ENCODE data around the gene UBXN11.

UBXN11 gene, protein sequence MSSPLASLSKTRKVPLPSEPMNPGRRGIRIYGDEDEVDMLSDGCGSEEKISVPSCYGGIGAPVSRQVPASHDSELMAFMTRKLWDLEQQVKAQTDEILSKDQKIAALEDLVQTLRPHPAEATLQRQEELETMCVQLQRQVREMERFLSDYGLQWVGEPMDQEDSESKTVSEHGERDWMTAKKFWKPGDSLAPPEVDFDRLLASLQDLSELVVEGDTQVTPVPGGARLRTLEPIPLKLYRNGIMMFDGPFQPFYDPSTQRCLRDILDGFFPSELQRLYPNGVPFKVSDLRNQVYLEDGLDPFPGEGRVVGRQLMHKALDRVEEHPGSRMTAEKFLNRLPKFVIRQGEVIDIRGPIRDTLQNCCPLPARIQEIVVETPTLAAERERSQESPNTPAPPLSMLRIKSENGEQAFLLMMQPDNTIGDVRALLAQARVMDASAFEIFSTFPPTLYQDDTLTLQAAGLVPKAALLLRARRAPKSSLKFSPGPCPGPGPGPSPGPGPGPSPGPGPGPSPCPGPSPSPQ

DNA sequence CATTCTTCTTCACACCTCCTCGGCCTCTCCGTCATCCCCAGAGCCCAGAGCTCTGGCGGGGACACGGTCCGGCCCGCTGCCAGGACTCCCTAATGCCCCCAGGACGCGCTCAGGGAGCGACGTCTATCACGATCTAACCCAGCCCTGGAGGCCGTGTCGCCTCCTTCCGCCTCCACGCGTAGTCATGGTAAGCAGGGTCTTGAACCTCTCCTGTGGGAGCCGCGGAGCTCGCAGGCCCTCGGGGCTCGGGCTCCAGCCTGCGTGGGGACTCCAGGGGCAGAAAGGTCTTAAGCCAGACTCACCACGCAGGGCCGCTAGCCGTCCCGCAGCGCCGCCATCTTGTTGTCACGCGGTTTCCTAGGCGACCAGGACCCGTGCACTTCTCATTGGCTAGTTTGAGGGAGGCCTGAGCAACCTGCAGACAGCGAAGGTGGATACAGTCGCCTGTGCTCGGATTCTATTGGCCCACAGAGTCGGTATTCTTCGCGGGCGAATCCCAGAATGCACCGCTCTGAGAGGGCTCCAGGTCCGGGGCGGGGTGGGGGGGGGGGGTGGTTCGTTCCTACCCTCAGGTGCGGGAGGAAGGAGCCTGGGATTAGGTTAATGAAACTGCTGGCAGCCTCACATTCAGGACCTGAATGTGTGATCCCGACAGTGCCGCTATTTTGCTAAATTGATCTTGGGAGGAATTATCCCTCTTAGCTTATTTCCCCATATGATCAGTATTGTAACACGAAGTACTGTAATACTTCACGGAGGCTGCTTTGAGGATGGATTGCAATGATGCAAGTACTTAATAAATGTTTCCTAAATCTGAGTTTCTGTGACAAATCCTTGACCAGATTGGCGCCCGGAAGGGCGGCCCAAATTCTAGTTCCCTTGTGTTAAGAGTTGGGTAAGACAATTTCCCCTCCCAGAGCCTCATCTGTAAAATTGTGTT lies at the start of gene UBXN11:
Gene UBXN11 (minus strand): TSS at position 347 of the 940 bp plus-strand sequence. CDS start 3,753 bp downstream, outside the sequence.
- DNase-seq: peak; percentile 98

DNA sequence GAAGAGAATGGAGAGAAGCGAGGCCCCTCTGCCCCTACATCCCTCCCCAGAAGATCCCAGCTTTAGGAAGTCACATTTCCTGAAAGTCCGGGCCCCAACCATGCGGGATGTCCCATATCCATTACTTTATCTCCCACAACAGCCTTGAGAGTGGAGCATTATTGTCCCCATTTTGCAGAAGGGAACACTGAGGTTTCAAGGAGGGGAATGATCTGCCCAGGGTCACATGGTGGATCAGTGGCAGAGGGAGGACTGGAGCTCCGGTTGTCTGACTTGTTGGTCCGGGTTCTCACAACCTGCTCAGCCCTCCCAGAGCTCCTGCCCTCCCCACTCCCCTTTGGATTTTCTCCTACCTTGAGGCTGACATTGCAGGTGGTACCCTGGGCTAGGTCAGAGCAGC lies 49.7 kb upstream of the UBXN11 start:
- no peak for DNase-seq

DNA sequence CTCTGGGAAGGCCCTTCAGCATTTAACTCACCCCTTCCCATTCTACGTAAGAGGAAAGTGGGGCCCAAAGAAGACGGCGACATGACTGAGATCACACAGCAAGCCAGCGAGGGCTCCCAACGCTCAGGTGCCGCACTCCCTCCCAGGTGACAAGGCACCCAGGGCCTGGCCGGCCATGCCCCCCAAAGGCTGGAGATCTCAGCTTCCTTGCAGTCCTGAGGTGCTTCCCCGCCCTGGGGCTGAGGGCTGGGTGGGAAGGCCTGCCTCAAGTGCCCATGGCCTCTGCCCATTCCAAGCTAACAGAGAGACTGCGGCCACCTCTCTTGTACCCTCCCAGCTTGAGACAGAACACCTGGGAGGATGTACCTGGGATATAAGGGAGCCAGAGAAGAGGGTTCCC lies 48.5 kb upstream of the UBXN11 start:
- no peak for DNase-seq

DNA sequence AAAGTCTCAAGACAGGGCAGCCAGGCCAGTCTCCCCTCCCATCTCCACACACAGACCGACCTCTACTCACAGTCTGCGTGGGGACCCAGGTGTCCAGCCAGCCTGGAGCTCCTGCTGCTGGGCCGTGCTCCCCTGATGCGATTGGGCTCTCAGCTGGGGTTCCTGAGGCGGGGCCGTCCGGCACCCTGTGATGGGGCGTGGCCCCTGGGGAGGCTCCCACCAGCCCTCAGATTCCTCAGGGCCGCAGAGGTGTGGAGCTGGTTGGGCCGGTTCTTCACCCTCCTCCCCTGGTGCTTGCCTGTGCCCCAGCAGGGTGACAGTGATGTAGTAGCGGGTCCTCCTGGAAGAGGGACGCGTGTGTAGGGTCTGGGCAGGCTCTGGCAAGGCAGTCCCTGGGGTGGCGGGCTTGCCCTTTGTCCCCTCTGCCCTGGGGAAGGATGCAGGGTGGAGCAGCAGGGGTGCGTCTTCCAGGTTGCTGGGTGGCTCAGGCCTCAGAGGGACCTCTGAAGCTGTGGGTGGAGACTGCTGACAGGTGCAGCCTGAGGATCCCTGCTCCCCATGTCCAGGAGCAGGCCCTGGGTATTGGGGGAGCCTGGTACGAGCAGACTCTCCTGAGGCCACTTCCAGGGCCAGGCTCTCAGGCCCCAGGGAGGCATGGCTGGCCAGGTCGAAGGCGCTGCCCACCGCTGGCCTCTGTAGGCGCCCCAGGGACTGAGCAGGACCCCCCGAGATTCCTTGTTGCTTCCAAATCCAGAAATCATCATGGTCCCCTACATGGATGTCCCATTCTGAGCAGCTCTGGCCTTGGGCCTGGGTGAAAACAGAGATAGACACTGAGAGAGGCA lies 47.8 kb upstream of the UBXN11 start, which contains the start of gene CRYBG2:
Gene CRYBG2 (minus strand): TSS at position 155 of the 845 bp plus-strand sequence. CDS start 7,473 bp downstream, outside the sequence.
- DNase-seq: no peak

DNA sequence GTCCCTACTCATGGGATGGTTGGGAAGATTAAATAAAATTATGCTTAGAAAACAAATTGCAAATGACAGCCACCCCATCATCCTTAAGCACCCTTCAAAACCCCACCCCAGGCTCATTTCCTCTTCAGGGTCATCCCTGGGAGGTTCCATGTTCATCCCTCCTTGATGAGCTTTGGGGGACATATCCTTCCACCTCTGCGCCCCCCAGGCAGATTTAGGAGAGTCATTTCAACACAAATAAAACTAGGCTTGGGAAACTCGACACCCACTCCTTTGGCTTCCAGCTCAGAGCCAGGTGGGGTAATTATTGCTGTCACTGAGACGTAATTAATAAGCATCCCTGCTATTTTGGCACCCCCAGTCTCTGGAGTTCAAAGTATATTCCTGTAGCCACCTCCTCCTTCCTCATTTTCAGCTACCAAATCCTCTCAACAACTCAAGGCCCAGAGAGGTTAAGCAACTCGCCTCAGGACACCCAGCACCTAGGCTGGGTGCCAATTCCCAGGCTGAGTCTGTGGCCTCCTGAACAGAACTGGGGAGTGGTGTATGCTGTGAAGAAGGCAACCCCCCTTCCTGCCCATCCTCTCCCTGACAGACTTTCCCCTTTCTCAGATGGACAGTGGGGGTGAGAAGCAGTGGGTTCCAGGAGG lies 46.9 kb upstream of the UBXN11 start:
- no peak for DNase-seq

DNA sequence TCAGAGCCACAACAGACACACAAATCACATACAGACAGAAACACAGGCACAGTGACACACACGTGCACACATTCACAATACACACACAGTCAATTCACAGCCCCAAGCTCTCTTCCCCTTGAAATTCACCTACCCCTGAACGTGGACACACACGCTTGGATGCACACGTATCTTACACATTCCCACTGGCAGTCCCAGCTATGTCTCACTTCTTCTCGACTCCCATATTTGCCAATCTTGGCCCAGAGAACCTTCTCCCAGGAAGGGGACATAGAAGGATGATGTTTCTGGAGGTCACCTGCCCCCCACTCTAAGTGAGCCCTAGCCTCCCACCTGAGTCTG lies 45.9 kb upstream of the UBXN11 start:
- no peak for DNase-seq

DNA sequence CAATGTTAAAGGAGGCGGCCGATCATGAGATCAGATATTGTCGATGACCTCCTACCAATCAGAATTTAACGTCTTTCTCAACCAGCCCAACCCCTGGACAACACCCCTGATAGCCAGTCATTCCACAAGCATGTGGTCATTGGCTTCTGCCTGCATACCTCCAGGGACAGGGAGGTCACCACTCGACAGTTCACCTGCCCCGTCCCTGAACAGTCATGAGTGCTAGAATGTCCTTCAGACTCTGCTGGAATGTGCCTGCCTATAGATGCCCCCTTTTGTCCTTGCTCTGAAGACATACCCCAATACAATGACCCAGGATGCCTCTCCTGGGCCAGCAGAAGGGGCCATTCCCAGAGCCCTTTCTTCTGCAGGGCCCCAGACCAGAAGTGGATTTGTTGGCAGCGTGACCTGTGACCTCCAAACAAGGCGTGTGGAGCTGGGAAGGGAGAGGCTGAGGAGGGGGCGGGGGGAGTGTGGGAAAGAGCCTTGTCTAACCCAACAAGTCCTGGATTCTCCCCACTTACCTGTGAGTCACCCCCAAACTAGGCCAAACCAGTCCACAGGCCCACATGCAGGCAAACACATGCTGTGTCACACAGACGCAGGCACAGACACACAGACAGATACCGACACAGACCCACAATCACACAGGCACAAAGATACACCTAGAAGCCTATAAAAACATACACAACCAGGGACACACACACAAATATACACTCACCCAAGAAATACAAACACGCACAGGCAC lies 45.3 kb upstream of the UBXN11 start:
- DNase-seq: no peak

DNA sequence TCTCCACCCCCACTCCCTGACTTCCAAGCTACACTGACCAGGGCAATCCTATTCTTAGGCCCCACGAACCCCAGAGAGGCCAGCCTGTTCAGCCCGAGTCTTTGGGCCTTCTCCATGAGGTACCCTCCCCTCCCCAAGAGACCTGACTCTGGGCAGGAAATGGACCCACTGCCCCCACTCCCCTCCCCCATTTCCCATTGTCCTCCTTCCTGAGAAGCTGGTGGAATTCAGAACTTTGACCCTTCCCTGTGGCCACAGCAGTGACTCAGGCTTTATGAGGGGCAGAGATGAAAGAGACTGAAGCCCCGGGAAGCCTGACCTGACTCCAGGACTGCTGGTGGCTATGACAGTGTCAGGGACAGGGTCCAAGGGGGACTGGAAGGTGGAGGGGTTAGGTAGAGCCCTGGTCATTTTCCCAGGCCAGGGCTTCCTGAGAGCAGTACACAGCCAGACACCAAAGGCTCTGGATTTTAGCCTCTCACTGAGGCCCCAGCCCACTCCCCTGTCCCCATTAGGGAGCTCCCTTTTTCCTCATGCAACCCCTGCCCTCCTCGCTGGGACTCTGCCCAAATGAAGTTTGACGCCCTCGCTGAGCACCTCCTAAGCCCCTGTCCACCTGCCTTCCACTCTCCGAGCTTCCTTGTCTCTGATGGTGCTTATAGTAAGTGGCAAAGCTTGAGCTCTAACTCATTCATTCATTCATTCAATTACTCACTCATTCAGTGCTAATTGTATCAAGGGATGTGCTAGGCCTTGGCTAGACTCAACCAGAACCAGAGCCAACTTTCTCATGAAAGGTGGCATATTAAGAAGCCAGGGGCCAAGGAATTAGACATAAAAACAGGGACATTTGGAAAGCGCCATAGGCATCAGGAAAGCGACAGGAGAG lies 44.5 kb upstream of the UBXN11 start:
- DNase-seq: no peak

DNA sequence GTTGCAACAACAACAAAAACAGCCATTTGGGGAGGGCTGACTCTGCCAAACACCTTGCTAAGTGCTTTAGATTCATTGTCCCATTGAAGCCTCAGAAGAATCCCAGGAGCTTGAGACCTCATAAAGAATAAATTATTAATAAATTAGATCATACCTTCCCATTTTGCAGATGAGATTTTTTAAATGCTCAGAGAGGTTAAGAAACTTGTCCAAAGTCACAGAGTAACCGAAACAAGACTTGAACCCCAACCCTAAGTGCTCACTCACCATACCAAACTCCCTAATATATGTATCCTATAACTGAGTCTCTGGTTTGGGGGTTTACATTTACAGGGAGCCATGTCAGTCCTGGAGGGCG lies 43.9 kb upstream of the UBXN11 start:
- DNase-seq: no peak

DNA sequence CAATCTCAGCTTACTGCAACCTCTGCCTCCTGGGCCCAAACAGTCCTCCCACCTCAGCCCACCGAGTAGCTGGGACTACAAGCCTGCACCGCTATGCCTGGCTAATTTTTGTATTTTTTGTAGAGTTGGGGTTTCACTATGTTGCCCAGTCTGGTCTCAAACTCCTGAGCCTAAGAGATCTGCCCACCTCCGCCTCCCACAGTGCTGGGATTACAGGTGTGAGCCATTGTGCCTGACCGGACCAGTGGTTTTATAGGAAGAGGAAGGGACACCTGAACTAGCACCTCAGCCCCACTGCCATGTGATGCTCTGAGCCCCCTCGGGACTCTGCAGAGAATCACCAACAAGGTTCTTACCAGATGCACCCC lies 43.4 kb upstream of the UBXN11 start:
- DNase-seq: no peak

DNA sequence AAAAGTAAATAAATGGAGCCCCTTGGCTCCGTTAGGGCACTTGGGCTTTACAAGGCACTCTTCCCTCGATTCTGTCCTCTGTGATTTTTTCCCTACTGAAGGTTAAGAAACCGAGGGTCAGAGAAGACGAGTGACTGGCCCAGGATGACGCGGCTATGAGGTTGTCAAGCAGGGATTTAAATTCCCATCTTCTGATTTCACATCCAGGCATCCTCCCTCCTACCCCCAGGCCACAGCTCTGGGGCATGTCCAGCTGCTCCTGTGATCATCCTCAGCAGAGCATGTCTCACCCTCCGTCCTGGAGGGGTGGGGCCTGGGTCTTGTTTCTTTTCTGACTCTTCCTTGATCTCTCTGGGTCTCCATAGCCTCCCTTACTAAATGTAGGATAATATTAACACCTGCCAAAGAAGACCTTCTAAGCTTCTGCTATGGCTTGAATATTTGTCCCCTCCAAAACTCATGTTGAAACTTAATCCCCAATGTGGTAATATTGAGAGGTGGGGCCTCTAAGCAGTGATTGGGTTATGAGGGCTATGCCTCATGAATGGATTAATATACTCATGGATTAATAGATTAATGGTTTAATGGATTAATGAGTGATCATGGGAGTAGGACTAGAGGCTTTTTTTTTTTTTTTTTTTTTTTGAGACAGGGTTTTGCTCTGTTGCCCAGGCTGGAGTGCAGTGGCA lies 42.9 kb upstream of the UBXN11 start:
- DNase-seq: no peak

DNA sequence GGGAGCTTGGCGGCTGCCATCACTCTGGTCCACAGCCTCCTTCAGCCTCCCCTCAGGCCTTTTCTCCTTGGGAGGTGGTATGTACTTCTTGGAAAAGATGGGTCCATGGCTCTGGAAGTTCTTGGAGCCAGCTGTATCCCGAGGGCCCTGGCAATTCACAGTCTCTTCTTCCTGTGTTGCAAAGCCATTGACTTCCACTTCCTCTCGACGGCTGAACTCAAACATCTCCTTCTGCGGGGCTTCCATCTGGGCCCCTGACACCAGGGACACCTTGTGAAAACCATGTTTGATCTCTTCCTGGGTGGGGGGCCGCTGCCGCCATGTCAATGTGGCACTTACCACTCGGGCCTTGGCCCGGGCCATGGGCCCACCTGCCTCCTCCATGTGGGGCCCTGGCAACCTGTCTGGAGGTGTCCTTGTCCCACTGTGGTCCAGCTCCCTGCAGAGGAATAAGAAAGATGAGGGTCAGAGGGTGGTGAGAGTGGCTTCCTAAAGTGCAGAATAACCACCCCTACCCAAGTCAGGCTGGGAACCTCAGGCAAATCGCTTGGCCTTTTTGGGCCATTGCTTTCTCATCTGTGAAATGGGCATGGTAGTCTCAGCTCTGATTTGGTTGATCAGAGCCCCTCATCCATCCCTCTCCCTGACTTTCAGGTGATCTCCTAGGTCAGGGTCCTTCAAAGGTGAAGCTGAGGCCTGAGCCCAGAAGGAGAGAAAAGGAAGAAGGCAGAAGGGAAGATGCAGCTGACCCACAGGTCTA lies 40.0 kb upstream of the UBXN11 start:
- no peak for DNase-seq

DNA sequence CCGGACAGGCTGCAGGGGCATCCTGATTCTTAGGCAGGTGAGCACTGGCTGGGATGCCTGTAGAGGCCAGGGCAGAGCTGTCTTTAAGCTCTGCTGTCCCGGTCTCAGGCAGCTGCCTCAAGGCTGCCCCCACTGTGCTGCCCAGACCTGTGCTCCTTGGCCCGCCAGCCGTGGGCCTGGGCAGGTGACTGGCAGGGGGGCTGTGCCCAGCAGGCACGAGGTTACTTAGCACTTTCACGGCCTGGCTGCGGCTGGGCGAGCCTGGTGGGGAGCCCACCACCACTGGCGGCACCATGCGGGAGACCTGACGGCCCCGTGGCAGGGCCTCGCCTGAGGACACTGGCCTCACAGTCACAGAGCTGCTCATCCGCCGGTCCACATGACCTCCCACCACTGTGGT lies 39.3 kb upstream of the UBXN11 start:
- no peak for DNase-seq

DNA sequence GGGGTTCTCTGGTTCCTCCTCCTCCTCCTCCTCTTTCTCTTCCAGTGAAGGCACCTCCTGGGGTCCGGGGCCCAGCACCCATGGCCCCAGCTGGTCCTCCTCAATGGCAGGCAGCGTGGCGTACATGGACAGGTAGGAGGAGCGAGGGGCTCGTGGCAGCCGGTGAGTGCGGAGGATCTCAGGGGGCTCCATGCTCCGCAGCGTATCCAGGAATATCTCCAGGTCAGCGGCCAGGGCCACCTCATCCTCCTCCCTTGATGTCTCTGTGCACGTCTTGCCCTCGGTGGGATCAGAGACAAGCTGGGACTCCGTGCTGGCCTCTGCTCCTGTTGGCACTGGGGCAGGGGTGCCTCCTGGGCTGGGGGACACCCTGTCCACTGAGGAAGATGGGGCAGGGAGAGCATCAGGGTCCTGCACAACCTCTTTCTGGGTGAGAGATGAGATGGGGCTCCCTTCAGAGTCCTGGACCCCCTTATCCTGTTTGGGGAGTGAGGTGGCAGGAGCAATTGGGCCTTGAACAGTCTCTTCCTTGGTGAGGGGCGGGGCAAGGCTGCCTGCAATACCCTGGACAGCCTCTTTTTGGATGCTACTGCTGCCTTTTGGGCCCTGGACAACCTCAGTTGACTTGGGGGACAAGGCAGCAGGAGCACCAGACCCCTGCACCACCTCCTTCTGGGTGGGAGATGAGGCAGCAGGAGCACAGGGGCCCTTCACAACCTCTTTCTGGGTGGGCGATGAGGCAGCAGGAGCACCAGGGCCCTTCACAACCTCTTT lies 37.9 kb upstream of the UBXN11 start:
- DNase-seq: no peak

DNA sequence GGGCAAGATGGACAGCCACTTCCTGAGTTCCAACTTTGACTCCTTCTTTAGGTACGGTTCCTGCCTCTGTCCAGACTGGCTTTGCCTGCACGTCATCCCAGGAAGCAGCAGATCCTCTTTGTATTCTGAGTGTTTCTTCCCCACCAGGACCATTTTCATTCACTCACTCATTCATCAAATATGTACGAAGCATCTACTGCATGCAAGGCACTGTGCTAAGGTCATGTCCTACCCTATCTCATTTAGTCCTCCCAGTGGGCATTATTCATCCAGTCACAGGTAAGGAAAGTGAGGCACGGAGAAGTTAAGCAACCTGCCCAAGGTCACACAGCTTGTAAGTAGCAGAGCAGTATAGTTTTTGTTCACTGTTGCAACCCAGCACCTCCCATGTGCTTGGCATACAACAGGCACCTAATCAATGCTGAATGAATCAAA lies 33.6 kb upstream of the UBXN11 start:
- no peak for DNase-seq

DNA sequence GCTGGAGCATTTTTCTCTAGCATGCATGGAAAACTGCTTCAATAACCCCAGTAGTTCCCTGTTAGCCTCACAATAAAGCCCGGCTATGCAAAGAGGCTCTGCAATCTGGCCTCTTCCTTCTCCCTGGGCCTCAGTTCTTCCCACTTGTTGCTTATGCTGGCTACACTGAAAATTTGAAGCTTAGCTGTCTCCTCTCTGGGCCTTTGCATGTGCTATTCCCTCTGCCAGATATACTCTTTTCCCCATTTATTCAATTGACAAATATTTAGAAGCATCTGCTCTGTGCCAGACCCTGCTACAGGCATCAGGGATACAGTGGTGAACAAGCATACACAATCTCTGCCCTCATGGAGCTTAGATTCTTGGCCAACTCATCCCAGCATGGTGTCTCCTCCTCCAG lies 32.2 kb upstream of the UBXN11 start:
- DNase-seq: no peak

DNA sequence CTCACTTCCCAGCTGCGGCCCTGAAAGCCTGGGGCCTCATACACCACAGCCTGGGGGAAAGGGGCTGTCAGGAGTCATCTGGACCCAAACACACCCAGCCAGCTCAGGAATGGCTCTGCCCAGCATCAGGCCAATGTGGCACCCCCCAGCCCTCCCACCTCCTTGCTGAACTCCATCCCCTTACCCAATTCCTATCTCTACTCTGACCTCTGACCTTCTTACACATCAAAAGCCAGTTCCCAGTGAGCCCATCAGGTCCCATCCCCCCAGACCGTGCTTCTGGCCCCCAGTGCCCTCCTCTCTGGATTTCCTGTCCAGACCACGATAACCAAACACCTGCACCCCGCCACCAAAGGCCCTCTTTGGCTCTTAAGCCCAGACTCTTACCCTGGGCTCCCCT lies 31.2 kb upstream of the UBXN11 start:
- no peak for DNase-seq

DNA sequence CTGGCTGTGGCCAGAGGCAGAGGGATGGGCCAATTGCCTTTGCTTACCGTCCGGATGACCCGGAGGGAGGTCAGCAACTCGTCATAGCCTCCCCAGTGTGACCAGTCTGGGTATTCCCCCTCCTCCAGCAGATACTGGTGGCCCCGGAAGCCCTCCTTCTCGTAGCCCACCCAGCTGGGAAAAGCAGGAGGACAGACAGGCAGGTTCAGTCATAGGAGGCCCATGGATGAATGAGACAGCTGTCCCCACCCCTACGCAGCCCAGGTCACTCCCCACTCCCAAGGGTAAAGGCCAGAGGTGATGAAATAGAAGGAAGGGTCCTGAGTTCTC lies 30.7 kb upstream of the UBXN11 start:
- no peak for DNase-seq

All from NCI-H345 (cell line).